ENCODE results near the gene RNF212. TPM values are rescaled to one million over a fixed set of nuclear protein-coding genes. Genes with fewer than 3 reads are reported as not detected.
A peak's percentile ranks its signal among the peaks of the same experiment; 100 is the strongest.

RNF212 gene
- total and polyA plus RNA-seq, 2 of the 13 experiments (the other 11 are each of a cell fraction or from before 2014, with no cell fraction given) = not detected

DNA sequence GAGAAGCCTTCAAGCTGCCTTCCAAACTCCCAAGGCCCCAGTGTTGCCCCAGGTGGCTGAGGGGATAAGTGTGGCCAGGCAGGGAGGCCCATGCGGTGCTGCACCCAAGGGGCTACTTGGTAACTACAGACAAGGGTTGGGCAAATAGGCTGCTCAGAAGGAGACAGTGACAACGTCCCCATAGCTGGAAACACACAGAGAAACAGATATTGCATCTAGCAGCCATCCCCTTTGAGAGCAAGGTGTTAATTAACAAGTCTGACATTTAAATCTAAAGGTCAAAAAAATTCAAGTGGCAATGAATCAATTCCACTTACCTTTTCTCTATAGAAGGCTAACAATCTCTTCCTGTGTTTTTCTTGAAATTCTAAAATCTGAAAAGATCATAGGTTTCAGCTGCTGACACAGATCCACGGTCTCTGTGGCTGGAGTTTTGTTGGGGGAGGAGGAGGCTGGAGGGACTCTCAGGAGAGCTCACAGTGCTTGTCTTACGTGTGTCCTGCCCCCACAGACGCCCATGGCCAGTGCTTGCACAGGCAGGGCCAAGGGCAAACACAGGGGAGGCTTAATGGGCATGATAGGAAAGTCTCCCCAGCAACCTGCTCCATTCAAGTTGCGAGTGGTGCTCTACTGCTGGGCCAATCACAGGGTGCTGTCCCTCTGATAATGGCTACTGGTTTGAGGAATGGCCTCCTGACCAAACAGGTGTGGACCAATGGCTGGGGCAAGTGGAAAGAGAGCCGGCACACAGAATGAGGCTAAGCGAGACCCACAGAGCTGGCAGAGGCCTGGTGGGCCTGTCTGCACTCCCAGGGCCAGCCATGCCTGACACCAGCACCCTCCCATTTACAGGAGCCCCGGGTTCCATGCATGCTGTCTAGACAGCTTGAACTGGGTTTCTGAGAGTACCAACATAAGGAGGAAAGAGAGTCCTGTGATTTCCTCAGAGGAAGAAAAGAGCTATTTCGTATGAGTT, 22.6 kb downstream of the RNF212 start:
- no peak overlapping the region for H3K4me2 ChIP-seq (ENCODE audit: low read depth, low read length)
- 14% methylated on average over 7 of the region's 10 CpGs for WGBS (ENCODE audit: low lambda C conversion rate)
- H2AFZ ChIP-seq (ENCODE audit: low read length) = no peak overlapping the region
- in situ Hi-C loops (cut with HindIII; ENCODE audit: extremely low pct_ligation_motif_present, low pct_unique_long_range_greater_than_20kb) = no loop called here
- CTCF ChIA-PET (ENCODE audit: low intra/inter-chr PET ratio, low total read pairs) = no interaction called here
- no peaks in the 10 kb centered on the region for H3K4me1 ChIP-seq (ENCODE audit: insufficient read depth, low read length)
- no peak overlapping the region for H3K9ac ChIP-seq (ENCODE audit: insufficient read depth, low read depth, low read length)
- no peak for TF ChIP-seq ZNF724P (CRISPR knock-in tag; IDR thresholded peaks at IDR 0.05; ENCODE audit: borderline replicate concordance)
- no peak for TF ChIP-seq MIXL1 (CRISPR knock-in tag; IDR thresholded peaks at IDR 0.05)
- no peak for TF ChIP-seq ZBTB7A (CRISPR knock-in tag; IDR thresholded peaks at IDR 0.05)
- TF ChIP-seq ZNF619 (CRISPR knock-in tag; IDR thresholded peaks at IDR 0.05) = no peak
- no peak for TF ChIP-seq TCF12 (IDR thresholded peaks at IDR 0.05)
- no peak for TF ChIP-seq TCF12 (CRISPR knock-in tag; IDR thresholded peaks at IDR 0.05)
- TF ChIP-seq ERF (CRISPR knock-in tag; IDR thresholded peaks at IDR 0.05) = no peak
- TF ChIP-seq, protein P1, sequence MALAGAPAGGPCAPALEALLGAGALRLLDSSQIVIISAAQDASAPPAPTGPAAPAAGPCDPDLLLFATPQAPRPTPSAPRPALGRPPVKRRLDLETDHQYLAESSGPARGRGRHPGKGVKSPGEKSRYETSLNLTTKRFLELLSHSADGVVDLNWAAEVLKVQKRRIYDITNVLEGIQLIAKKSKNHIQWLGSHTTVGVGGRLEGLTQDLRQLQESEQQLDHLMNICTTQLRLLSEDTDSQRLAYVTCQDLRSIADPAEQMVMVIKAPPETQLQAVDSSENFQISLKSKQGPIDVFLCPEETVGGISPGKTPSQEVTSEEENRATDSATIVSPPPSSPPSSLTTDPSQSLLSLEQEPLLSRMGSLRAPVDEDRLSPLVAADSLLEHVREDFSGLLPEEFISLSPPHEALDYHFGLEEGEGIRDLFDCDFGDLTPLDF (CRISPR knock-in tag; IDR thresholded peaks at IDR 0.05) = no peak
- no peak for TF ChIP-seq ATF5 (CRISPR knock-in tag; IDR thresholded peaks at IDR 0.05; ENCODE audit: low read depth)
- no peak for TF ChIP-seq KLF15 (CRISPR knock-in tag; IDR thresholded peaks at IDR 0.05; ENCODE audit: borderline replicate concordance)
- TF ChIP-seq, protein P2, sequence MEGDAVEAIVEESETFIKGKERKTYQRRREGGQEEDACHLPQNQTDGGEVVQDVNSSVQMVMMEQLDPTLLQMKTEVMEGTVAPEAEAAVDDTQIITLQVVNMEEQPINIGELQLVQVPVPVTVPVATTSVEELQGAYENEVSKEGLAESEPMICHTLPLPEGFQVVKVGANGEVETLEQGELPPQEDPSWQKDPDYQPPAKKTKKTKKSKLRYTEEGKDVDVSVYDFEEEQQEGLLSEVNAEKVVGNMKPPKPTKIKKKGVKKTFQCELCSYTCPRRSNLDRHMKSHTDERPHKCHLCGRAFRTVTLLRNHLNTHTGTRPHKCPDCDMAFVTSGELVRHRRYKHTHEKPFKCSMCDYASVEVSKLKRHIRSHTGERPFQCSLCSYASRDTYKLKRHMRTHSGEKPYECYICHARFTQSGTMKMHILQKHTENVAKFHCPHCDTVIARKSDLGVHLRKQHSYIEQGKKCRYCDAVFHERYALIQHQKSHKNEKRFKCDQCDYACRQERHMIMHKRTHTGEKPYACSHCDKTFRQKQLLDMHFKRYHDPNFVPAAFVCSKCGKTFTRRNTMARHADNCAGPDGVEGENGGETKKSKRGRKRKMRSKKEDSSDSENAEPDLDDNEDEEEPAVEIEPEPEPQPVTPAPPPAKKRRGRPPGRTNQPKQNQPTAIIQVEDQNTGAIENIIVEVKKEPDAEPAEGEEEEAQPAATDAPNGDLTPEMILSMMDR (CRISPR knock-in tag; IDR thresholded peaks at IDR 0.05) = no peak
- no peak for TF ChIP-seq ZFP90 (CRISPR knock-in tag; IDR thresholded peaks at IDR 0.05; ENCODE audit: borderline replicate concordance)
- no peak for TF ChIP-seq MEIS2 (CRISPR knock-in tag; IDR thresholded peaks at IDR 0.05)
- TF ChIP-seq ASH2L (IDR thresholded peaks at IDR 0.05; ENCODE audit: insufficient read length, low read depth, low read length) = no peak
- H3K27me3 ChIP-seq (ENCODE audit: control insufficient read depth in 1 of 2, insufficient read depth in 2 of 2, low read length in 2 of 2) = peaks cover 7 to 26% of the 10 kb centered on the region in 2 experiments; a peak in 4 of 5 replicates
- H3K79me2 ChIP-seq (ENCODE audit: insufficient read depth, low read length) = no peaks in the 10 kb centered on the region
- no peak overlapping the region for H3K4me3 ChIP-seq (replicated peaks in 1 of 3; ENCODE audit: insufficient read depth in 1 of 3, low read depth in 2 of 3, low read length in 3 of 3)
- intact Hi-C loops (cut with micrococcal nuclease; ENCODE audit: unreplicated experiment) = no loop called here
- POLR2A ChIA-PET = no interaction called here
- FAIRE-seq (no peak), DNase-seq (ENCODE audit: low spot score) (no peak), ATAC-seq (peak; percentile 17; the same call in 1 of the 3 replicates)
- H3K27ac ChIP-seq (ENCODE audit: extremely low read length, insufficient read depth, low read length) = no peak overlapping the region
- no peaks in the 10 kb centered on the region for H3K36me3 ChIP-seq (replicated peaks in 1 of 2; ENCODE audit: control insufficient read depth in 1 of 2, insufficient read depth in 2 of 2, low read length in 2 of 2)
- H3K9me3 ChIP-seq (ENCODE audit: low read length) = peaks cover 13% of the 10 kb centered on the region; the same call in 1 of the 2 replicates
- no TSS peak for BruUV-seq (replicated peaks)
- no peaks in the 10 kb centered on the region for H4K20me1 ChIP-seq (ENCODE audit: insufficient read depth, low read length)

Data from HepG2 (cell line).